ENCODE data around the gene TPI1.

Gene TPI1

DNA sequence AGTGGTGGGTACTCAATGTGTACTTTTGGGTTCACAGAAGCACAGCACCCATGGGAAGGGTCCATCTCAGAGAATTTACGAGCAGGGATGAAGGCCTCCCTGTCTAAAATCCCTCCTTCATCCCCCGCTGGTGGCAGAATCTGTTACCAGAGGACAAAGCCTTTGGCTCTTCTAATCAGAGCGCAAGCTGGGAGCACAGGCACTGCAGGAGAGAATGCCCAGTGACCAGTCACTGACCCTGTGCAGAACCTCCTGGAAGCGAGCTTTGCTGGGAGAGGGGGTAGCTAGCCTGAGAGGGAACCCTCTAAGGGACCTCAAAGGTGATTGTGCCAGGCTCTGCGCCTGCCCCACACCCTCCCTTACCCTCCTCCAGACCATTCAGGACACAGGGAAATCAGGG is 47.2 kb upstream of the TPI1 start:
- TF ChIP-seq, protein P1, sequence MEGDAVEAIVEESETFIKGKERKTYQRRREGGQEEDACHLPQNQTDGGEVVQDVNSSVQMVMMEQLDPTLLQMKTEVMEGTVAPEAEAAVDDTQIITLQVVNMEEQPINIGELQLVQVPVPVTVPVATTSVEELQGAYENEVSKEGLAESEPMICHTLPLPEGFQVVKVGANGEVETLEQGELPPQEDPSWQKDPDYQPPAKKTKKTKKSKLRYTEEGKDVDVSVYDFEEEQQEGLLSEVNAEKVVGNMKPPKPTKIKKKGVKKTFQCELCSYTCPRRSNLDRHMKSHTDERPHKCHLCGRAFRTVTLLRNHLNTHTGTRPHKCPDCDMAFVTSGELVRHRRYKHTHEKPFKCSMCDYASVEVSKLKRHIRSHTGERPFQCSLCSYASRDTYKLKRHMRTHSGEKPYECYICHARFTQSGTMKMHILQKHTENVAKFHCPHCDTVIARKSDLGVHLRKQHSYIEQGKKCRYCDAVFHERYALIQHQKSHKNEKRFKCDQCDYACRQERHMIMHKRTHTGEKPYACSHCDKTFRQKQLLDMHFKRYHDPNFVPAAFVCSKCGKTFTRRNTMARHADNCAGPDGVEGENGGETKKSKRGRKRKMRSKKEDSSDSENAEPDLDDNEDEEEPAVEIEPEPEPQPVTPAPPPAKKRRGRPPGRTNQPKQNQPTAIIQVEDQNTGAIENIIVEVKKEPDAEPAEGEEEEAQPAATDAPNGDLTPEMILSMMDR (IDR thresholded peaks at IDR 0.05; ENCODE audit: borderline replicate concordance, control extremely low read depth, extremely low read depth, insufficient read depth, missing control alignments), result no peak
- DNase-seq (ENCODE audit: low spot score), result no peak
- in situ Hi-C loops (cut with MboI; ENCODE audit: low sequenced_read_pairs, unreplicated experiment), result loop anchor here (10.0 kb wide), 1 partner anchor 65 kb away; the partner anchor contains the start of gene MLF2

DNA sequence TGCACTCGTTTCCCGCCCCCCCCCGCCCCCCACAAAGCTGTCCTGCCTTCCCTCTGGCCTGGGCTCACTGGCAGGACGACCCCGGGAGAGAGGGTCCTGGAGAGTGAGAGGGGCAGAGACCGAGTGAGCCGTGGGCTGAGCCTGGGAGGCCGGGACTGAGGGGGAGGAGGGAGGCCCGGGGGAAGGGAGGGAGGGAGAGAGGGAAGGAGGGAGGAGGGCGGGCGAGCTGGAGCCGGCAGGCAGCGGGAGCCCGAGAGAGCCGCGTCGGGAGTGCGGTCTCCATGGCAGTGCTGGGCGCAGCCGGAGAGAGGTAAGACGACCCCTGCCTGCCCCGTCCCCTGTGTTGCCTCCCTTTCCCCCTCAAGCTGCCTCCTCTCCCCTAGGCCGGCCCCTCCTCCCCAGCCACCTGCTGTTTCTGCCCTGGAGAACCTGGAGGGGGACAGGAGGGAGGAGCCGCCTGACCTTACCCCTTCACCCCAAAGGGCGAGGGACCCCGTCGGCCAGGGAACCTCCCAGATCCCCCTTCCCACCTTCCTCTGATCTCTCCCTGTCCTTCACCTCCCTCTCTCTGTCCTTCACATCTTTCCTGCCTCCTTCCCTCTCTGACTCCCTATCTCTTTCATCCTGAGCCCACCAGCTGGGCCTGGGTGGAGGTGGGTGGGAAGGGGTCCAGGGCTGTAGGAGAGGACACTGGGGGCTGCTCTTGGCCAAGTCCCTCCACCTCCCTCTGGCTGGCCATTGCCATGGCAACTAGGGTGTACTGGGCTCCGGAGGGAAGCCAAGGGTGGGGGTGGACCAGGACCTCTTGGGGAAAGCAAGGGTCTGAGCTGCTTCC is 45.5 kb upstream of the TPI1 start, which contains the start of gene GPR162:
Gene GPR162 (plus strand): TSS at position 231 of the 835 bp plus-strand sequence. CDS start 2,078 bp downstream, outside the sequence.
- in situ Hi-C loops (cut with MboI; ENCODE audit: low sequenced_read_pairs, unreplicated experiment), result loop anchor here (10.0 kb wide), 1 partner anchor 67 kb away; the partner anchor contains the start of gene MLF2
- DNase-seq (ENCODE audit: low spot score), result no peak
- TF ChIP-seq, protein P1 (IDR thresholded peaks at IDR 0.05; ENCODE audit: borderline replicate concordance, control extremely low read depth, extremely low read depth, insufficient read depth, missing control alignments), result no peak

DNA sequence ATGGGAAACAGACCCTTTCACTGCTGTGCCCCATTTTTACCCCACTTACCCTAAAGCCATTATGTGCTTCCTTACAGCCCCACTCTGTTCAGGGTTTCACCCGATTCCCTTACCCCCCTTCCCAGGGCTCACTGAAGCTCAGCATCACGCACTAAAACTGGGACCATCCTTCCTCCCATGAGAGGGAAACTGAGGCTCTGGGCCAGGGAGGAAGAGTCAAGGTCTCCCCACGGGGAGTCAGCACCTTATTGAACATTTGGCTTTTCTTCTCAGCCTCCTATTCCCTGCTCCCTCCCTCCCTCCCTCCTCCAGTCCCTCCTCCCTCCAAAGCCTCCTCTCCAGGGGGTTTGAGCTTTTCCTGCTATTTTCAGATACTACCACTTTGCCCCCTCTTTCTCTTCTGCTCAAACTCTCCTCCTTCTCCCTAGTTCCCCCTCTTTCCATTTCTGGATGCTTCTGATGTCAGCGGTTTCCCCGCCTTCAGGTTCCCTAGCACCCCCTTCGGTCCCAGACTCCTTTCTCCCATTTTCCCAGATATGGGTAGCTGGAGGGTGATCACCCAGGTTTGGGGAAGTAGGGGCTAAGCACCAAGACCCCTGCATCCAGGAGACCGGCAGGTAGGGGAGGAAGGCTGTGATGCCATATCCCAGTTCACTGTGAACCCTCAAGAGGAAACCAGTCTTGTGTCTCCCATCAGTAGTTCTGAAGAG is 44.8 kb upstream of the TPI1 start:
- DNase-seq (ENCODE audit: low spot score), result no peak
- in situ Hi-C loops (cut with MboI; ENCODE audit: low sequenced_read_pairs, unreplicated experiment), result loop anchor here (10.0 kb wide), 1 partner anchor 68 kb away; the partner anchor contains the start of gene MLF2
- TF ChIP-seq, protein P1 (IDR thresholded peaks at IDR 0.05; ENCODE audit: borderline replicate concordance, control extremely low read depth, extremely low read depth, insufficient read depth, missing control alignments), result no peak

DNA sequence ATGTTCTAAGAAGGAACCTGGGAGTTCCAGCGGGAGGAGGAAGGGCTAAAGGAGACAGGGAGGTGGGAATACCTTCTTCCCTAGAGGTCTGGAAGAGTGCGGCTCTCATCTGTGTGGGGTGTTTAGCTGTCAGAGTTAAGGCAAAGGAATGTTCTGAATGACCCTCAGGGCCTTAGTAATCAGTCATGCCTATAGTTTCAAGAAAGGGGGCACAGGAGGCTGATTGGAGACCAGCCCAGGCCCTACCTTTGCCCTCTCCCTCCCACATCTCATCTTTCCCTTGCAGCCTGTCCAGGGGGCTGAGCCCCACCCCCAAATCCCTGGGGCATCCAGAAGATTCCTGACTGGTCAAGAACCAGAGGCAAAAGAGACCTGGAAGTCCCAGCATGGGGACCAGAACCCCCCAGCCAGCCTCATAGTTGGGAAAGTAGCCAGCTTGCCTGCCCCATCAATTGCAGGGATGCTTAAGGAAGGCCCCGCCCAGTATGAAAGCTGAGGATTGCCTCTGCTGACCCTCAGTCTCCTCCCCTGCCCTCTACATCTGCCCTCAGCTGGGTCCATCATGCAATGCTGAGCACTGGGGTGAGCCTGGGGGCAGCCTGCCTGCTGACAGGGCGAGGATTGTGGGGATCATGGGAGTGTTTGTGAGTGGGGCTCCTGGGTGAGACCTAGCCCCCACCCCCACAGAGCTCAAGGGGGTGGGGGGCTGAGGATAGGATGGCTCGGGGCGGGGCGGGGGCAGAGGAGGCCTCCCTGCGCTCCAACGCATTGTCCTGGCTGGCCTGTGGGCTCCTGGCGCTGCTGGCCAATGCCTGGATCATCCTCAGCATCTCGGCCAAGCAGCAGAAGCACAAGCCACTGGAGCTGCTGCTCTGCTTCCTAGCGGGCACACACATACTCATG is 43.9 kb upstream of the TPI1 start:
- in situ Hi-C loops (cut with MboI; ENCODE audit: low sequenced_read_pairs, unreplicated experiment), result loop anchor here (10.0 kb wide), 1 partner anchor 69 kb away; the partner anchor contains the start of gene MLF2
- TF ChIP-seq, protein P1 (IDR thresholded peaks at IDR 0.05; ENCODE audit: borderline replicate concordance, control extremely low read depth, extremely low read depth, insufficient read depth, missing control alignments), result no peak
- DNase-seq (ENCODE audit: low spot score), result no peak

DNA sequence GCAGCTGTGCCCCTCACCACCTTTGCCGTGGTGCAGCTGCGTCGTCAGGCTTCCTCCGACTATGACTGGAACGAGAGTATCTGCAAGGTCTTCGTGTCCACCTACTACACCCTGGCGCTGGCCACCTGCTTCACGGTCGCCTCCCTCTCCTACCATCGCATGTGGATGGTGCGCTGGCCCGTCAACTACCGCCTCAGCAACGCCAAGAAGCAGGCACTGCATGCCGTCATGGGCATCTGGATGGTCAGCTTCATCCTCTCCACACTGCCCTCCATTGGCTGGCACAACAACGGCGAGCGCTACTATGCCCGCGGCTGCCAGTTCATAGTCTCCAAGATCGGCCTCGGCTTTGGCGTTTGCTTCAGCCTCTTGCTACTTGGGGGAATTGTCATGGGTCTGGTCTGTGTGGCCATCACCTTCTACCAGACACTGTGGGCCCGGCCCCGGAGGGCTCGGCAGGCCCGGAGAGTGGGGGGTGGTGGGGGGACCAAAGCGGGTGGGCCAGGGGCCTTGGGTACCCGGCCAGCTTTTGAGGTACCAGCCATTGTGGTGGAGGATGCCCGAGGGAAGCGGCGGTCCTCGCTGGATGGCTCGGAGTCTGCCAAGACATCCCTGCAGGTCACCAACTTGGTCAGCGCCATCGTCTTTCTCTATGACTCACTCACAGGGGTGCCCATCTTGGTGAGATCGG is 43.1 kb upstream of the TPI1 start:
- in situ Hi-C loops (cut with MboI; ENCODE audit: low sequenced_read_pairs, unreplicated experiment), result loop anchor here (10.0 kb wide), 1 partner anchor 69 kb away; the partner anchor contains the start of gene MLF2
- DNase-seq (ENCODE audit: low spot score), result no peak
- TF ChIP-seq, protein P1 (IDR thresholded peaks at IDR 0.05; ENCODE audit: borderline replicate concordance, control extremely low read depth, extremely low read depth, insufficient read depth, missing control alignments), result no peak

Data from GM13976 (cell line).